Left renal pelvis (tissue), 4 donors: Measurements from ENCODE around the gene ZFP36L2. TPM values are rescaled to one million over a fixed set of nuclear protein-coding genes. Genes with fewer than 3 reads are reported as not detected.

Experiments used
- DNase-seq, 4 donors: peaks; one replicate each; pipeline ENCODE4 v3.0.0-alpha.2; 2013; ENCODE audit warnings: low read depth in 4 of 4, low spot score in 3 of 4
- polyA plus RNA-seq, 4 donors: library from polyadenylated mRNA; unstranded; fragments of 120-200 nt; gene quantifications; one replicate each; pipeline ENCODE4 v1.2.1, GENCODE V29; 2013; ENCODE audit not compliant: insufficient read length in 4 of 4

ZFP36L2 gene
- polyA plus RNA-seq, 4 donors = 97.0 to 112 (median 104) TPM

- no peak for DNase-seq
Measured at GRCh38 chr2:43210467-43211303, 15.7 kb downstream of the ZFP36L2 start.

GRCh38 chr2:43210125-43210466, 16.3 kb downstream of the ZFP36L2 start:
- no peak for DNase-seq

GRCh38 chr2:43209204-43209717, 17.1 kb downstream of the ZFP36L2 start:
- DNase-seq = no peak

- DNase-seq = no peak
Measured at GRCh38 chr2:43207553-43208300, 18.7 kb downstream of the ZFP36L2 start.

GRCh38 chr2:43206602-43207001, 19.8 kb downstream of the ZFP36L2 start:
- no peak for DNase-seq

- DNase-seq = no peak
Measured at GRCh38 chr2:43203373-43203772, 23.0 kb downstream of the ZFP36L2 start.

- no peak for DNase-seq
Measured at GRCh38 chr2:43202289-43202688, 24.1 kb downstream of the ZFP36L2 start.

- no peak for DNase-seq
Measured at GRCh38 chr2:43201497-43201896, 24.9 kb downstream of the ZFP36L2 start.

- no peak for DNase-seq
Measured at GRCh38 chr2:43201016-43201415, 25.4 kb downstream of the ZFP36L2 start.

GRCh38 chr2:43199492-43200488, 26.6 kb downstream of the ZFP36L2 start:
- no peak for DNase-seq

GRCh38 chr2:43198263-43198662, 28.1 kb downstream of the ZFP36L2 start:
- no peak for DNase-seq

GRCh38 chr2:43197588-43197896, 28.9 kb downstream of the ZFP36L2 start:
- no peak for DNase-seq

GRCh38 chr2:43196768-43197587, 29.4 kb downstream of the ZFP36L2 start:
- DNase-seq = no peak

- no peak for DNase-seq
Measured at GRCh38 chr2:43194121-43194869, 32.1 kb downstream of the ZFP36L2 start.

GRCh38 chr2:43193652-43194120, 32.7 kb downstream of the ZFP36L2 start:
- no peak for DNase-seq

GRCh38 chr2:43192744-43193651, 33.4 kb downstream of the ZFP36L2 start:
- no peak for DNase-seq

- DNase-seq = no peak
Measured at GRCh38 chr2:43191947-43192516, 34.4 kb downstream of the ZFP36L2 start.
